ENCODE results near the gene SORCS2.

SORCS2 gene

DNA sequence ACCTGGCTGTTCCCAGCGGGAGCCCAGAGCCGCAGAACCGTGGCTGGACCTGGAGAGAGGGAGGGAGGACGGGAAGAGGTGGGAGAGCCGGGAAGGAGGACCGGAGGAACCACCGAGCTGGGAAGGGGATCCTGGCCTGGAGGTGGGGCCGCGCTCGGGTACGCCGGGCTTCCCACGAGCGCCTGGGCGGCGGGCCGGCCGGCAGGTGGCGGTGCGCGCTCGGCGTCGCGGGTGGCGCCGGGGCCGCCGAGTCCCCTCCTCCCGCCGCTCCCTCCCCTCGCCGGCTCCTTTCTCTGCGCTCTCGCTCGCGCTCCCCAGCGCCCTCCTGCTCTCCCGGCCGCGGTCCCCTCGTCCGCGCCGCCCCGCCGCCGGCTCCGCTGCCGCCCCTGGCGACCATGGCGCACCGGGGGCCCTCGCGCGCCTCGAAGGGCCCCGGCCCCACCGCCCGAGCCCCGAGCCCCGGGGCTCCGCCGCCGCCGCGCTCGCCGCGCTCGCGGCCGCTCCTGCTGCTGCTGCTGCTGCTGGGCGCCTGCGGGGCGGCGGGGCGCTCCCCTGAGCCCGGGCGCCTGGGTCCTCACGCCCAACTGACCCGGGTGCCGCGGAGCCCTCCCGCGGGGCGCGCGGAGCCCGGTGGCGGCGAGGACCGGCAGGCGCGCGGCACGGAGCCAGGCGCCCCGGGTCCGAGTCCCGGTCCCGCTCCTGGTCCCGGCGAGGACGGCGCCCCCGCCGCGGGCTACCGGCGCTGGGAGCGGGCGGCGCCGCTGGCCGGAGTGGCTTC lies at the start of gene SORCS2:
SORCS2 (plus strand) TSS at position 287 of the 778 bp plus-strand sequence.
- Histone ChIP-seq H3K36me3 (ENCODE audit: control insufficient read depth, insufficient read depth, low read length) (no peaks in the 10 kb centered on the region), H3K4me3 (ENCODE audit: low read depth, low read length) (peak within 1 kb of the TSS; percentile 65), H3K27ac (ENCODE audit: low read depth, low read length) (no peak within 1 kb of the TSS), H3K27me3 (ENCODE audit: control insufficient read depth, insufficient read depth, low read length) (peaks cover 75% of the 10 kb centered on the region), H3K9ac (ENCODE audit: low read length) (peak within 1 kb of the TSS; percentile 1), H3K4me1 (ENCODE audit: control insufficient read depth, insufficient read depth, low read length) (peaks cover 11% of the 10 kb centered on the region; the same call in 1 of the 2 replicates), H3K9me3 (ENCODE audit: control insufficient read depth, insufficient read depth, low read depth, low read length) (no peaks in the 10 kb centered on the region)

DNA sequence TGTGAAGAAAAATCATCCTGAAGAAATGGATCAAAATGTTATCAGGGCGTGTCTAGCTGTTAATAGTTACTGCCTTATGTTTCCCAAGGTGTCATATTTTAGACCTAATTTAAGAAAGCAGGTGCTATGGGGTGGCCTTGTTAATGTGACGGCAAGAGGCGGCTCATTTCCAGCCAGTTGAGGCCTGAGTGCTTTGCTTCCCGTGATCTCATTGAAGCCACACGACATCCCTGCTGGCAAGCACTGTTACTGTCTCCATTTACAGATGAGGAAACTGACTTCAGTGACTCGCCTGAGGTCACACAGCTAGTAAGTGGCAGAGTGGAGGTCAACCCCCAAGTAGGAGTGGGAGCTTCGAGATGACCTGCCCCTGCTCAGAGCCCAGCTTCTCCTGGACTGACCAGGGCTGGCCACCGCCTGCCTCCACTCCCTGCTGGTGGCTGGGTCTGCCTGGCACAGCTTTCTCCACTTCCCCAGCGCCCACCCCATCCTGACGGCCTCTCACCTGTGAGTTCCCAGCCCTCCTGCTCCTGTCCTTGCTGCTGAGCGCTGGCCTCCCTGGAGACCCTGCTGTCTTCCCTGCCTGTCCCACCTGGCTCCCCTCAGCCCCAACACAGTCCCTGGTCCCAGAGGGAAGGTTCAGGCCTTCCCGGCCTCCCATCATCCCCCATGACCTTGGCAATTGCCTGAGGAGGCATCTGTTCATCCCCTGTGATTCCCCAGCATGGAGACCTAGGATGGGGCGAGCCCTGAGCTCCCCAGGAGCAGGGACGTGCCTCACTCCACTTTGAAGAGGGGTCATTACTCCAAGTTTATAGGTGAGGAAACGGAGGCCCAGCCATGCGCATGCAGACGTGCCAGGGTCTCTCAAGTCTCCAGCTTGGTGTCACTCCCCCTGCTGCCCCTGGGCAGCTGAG lies 47.7 kb upstream of the SORCS2 start:
- Histone ChIP-seq H3K36me3 (ENCODE audit: control insufficient read depth, insufficient read depth, low read length) (no peaks in the 10 kb centered on the region), H3K9ac (ENCODE audit: low read length) (no peak overlapping the region), H3K27ac (ENCODE audit: low read depth, low read length) (no peak overlapping the region), H3K4me1 (ENCODE audit: control insufficient read depth, insufficient read depth, low read length) (no peaks in the 10 kb centered on the region), H3K27me3 (ENCODE audit: control insufficient read depth, insufficient read depth, low read length) (no peaks in the 10 kb centered on the region), H3K9me3 (ENCODE audit: control insufficient read depth, insufficient read depth, low read depth, low read length) (no peaks in the 10 kb centered on the region), H3K4me3 (ENCODE audit: low read depth, low read length) (no peak overlapping the region)

DNA sequence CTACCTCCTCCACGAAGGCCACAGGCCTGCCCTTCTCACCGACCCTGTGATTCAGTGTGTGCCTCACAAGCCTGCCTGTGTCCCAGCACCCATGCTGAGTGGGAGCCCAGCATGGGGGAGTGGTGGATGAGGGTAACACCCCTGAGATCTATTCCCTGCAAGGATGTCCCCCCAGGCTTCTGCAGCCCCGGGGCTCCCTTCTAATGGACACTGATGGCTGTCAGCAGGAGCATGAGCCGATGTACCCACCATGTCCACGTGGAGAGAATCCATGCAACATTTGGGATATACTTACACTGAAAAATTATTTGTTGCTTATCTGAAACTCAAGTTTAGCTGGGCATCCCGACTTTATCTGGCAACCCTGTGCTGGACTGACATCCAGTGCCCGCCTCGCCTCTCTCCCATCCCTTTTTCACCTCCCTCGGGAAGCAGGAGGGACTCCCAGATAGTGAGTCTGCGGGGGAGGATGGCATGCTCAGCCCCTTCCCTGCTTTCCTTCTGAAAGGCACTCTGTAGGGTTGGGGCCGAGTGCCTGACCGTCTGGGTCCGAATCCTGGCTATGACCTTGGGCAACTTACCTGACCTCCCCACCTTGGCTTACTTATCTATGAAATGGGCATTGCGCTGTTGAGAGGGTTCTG lies 46.9 kb upstream of the SORCS2 start:
- no peaks in the 10 kb centered on the region for H3K4me1 ChIP-seq (ENCODE audit: control insufficient read depth, insufficient read depth, low read length)
- no peaks in the 10 kb centered on the region for H3K36me3 ChIP-seq (ENCODE audit: control insufficient read depth, insufficient read depth, low read length)
- H3K9ac ChIP-seq (ENCODE audit: low read length) = no peak overlapping the region
- no peak overlapping the region for H3K27ac ChIP-seq (ENCODE audit: low read depth, low read length)
- H3K9me3 ChIP-seq (ENCODE audit: control insufficient read depth, insufficient read depth, low read depth, low read length) = no peaks in the 10 kb centered on the region
- H3K4me3 ChIP-seq (ENCODE audit: low read depth, low read length) = no peak overlapping the region
- no peaks in the 10 kb centered on the region for H3K27me3 ChIP-seq (ENCODE audit: control insufficient read depth, insufficient read depth, low read length)

DNA sequence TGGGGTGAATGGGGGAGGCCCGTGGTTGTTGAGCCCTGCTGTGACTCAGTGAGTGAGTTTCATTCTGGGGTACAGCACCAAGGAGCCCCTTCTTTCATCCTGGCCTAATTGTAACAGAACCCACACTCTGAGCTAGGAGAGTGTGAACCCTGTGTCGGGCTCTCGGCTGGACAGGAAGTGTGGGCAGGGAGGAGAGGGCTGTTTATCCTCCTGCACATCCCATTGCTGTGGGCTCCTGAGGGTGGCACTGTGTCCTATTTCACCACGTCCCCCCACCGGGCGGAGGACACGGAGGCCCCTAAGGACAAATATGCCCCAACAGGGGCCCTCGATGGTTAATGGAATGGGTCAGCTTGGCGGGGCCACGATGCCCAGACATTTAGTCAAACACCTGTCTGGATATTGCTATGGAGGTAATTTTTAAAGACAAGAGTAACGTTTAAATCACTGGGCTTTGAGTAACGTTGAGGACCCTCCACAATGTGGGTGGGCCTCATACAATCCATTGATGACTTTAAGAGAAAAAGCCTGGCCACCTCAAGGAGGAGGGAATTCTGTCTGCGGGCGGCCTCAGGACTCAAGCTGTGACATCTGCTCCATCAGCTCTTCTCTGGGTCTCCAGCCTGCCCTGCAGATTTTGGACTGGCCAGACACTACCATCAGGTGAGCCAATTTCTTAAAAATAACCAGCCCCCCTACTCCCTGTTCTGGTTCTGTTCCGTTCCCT lies 46.1 kb upstream of the SORCS2 start:
- no peaks in the 10 kb centered on the region for H3K4me1 ChIP-seq (ENCODE audit: control insufficient read depth, insufficient read depth, low read length)
- no peaks in the 10 kb centered on the region for H3K27me3 ChIP-seq (ENCODE audit: control insufficient read depth, insufficient read depth, low read length)
- no peak overlapping the region for H3K4me3 ChIP-seq (ENCODE audit: low read depth, low read length)
- no peaks in the 10 kb centered on the region for H3K9me3 ChIP-seq (ENCODE audit: control insufficient read depth, insufficient read depth, low read depth, low read length)
- no peaks in the 10 kb centered on the region for H3K36me3 ChIP-seq (ENCODE audit: control insufficient read depth, insufficient read depth, low read length)
- H3K27ac ChIP-seq (ENCODE audit: low read depth, low read length) = no peak overlapping the region
- H3K9ac ChIP-seq (ENCODE audit: low read length) = no peak overlapping the region

DNA sequence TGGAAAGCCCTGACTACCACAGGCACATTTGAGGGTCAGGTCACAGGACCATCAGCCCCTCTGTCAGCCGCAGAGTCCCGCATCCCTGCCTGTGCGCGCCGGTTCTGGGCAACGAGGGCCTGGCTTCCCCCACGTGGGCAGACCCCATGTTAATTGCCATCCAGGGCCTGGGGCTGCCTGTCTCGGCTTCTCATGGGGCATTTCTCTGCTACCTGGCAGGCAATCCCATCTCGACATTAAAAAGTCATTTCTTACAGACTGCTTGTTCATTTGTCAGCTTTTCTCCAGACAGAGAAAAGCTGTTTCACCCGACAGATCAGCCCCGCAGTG lies 45.6 kb upstream of the SORCS2 start:
- no peaks in the 10 kb centered on the region for H3K9me3 ChIP-seq (ENCODE audit: control insufficient read depth, insufficient read depth, low read depth, low read length)
- H3K36me3 ChIP-seq (ENCODE audit: control insufficient read depth, insufficient read depth, low read length) = no peaks in the 10 kb centered on the region
- H3K27me3 ChIP-seq (ENCODE audit: control insufficient read depth, insufficient read depth, low read length) = no peaks in the 10 kb centered on the region
- no peak overlapping the region for H3K9ac ChIP-seq (ENCODE audit: low read length)
- H3K27ac ChIP-seq (ENCODE audit: low read depth, low read length) = no peak overlapping the region
- no peaks in the 10 kb centered on the region for H3K4me1 ChIP-seq (ENCODE audit: control insufficient read depth, insufficient read depth, low read length)
- no peak overlapping the region for H3K4me3 ChIP-seq (ENCODE audit: low read depth, low read length)

DNA sequence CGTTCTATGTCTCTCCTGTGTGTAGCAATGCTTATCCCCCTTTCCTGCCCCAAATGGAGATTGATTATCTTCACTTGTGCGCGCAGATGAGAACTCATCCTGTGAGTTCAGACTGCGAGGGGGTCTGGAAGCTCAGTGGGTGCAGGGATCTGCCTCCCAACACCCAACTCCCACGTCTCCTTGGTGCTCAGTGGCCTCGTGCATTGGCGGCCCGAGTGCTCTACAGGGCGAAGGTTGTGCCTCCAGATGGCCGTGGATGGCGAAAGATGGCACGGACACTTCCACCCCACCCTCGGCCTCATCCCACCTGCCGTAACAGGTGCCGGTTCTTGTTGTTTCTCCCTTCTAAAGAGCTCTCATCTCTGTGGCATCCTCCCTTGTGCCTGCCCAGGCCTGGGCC lies 45.1 kb upstream of the SORCS2 start:
- H3K4me3 ChIP-seq (ENCODE audit: low read depth, low read length) = no peak overlapping the region
- no peaks in the 10 kb centered on the region for H3K9me3 ChIP-seq (ENCODE audit: control insufficient read depth, insufficient read depth, low read depth, low read length)
- no peaks in the 10 kb centered on the region for H3K27me3 ChIP-seq (ENCODE audit: control insufficient read depth, insufficient read depth, low read length)
- no peaks in the 10 kb centered on the region for H3K36me3 ChIP-seq (ENCODE audit: control insufficient read depth, insufficient read depth, low read length)
- no peaks in the 10 kb centered on the region for H3K4me1 ChIP-seq (ENCODE audit: control insufficient read depth, insufficient read depth, low read length)
- H3K27ac ChIP-seq (ENCODE audit: low read depth, low read length) = no peak overlapping the region
- no peak overlapping the region for H3K9ac ChIP-seq (ENCODE audit: low read length)

DNA sequence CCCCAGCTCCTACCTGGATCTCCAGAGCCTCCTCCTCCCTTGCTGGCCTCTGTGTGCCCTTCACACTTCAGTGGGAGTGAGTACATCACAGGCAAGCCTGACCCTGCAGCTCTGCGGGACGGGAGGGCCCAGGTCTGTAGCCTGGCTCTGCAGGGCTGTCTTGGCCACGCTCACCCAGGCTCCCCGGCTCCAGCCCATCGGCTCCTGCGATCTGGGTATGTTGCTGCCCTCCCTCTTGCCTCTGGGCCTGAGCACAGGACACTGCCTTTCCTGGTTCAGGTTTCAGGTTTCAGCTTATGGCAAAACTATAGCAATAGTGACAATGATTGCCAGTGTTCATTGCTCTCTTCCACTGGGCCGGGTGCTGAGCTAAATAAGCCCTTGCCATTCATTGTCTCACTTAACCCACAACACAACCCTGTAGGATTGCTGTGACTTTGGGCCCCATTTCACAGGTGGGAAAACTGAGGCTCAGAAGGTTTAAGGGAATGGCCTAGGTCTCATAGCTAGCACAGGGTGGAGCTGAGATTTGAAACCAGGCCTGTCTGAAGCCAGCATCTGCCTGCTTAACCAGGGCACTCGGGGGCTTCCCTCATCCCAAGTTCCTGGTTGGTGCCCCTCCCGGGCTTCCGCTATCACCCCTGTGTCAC lies 44.6 kb upstream of the SORCS2 start:
- Histone ChIP-seq H3K4me1 (ENCODE audit: control insufficient read depth, insufficient read depth, low read length) (no peaks in the 10 kb centered on the region), H3K9me3 (ENCODE audit: control insufficient read depth, insufficient read depth, low read depth, low read length) (no peaks in the 10 kb centered on the region), H3K27me3 (ENCODE audit: control insufficient read depth, insufficient read depth, low read length) (no peaks in the 10 kb centered on the region), H3K9ac (ENCODE audit: low read length) (no peak overlapping the region), H3K27ac (ENCODE audit: low read depth, low read length) (no peak overlapping the region), H3K36me3 (ENCODE audit: control insufficient read depth, insufficient read depth, low read length) (no peaks in the 10 kb centered on the region), H3K4me3 (ENCODE audit: low read depth, low read length) (no peak overlapping the region)

DNA sequence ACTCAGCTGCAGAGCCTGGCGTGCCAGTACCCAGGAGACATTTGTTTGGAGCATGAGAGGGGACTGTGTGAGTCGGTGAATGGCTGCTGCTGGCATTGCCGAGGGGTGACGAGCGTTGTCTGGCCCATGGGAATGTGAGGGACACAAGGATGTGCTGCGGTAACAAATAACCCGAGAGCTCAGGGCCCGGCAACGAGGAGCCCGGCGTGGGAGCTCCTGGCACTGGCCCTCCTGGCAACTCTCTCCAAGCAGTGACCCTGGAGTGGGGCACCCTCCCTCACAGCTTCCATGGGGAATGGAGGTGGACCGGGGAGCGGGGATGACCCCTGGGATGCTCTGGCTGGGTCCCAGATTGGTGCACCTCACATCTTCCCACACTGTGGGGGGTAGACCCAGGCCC lies 44.0 kb upstream of the SORCS2 start:
- H3K9ac ChIP-seq (ENCODE audit: low read length) = no peak overlapping the region
- H3K27ac ChIP-seq (ENCODE audit: low read depth, low read length) = no peak overlapping the region

DNA sequence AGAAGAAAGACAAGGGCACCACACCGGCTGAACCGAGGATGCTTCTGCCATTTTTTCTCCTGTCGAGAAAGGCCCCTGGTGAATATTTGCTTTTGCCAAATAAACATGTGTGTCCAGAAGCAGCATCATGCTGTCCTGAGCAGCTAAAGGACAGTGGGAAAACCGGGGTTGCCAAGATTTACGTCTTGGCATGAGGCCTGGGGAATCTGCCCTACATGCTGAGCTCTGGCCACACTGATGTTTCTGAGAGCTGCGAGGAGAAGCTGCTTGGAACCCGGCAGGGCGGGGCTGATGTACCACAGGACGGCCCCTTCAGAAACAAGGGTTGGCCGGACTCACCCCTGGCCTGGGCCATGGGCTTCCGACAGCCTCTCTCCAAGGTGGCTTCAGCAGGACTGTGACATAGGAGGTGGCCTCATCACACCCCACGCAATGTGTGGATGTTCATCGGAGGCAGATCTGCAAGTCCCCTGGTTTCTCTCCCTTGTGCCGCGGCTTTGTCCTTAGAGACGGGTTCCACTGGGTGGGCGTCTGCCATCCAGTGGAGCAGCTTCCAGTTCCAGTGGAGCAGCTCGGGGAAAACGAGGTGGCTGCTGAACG lies 42.2 kb upstream of the SORCS2 start:
- no peaks in the 10 kb centered on the region for H3K9me3 ChIP-seq (ENCODE audit: control insufficient read depth, insufficient read depth, low read depth, low read length)
- H3K4me1 ChIP-seq (ENCODE audit: control insufficient read depth, insufficient read depth, low read length) = no peaks in the 10 kb centered on the region
- H3K27ac ChIP-seq (ENCODE audit: low read depth, low read length) = no peak overlapping the region
- H3K4me3 ChIP-seq (ENCODE audit: low read depth, low read length) = no peak overlapping the region
- H3K27me3 ChIP-seq (ENCODE audit: control insufficient read depth, insufficient read depth, low read length) = no peaks in the 10 kb centered on the region
- no peak overlapping the region for H3K9ac ChIP-seq (ENCODE audit: low read length)
- H3K36me3 ChIP-seq (ENCODE audit: control insufficient read depth, insufficient read depth, low read length) = no peaks in the 10 kb centered on the region

More for the DNA sequence above, 44.0 kb upstream of the SORCS2 start:
- Histone ChIP-seq H3K27me3 (ENCODE audit: control insufficient read depth, insufficient read depth, low read length) (no peaks in the 10 kb centered on the region), H3K36me3 (ENCODE audit: control insufficient read depth, insufficient read depth, low read length) (no peaks in the 10 kb centered on the region), H3K4me3 (ENCODE audit: low read depth, low read length) (no peak overlapping the region), H3K4me1 (ENCODE audit: control insufficient read depth, insufficient read depth, low read length) (no peaks in the 10 kb centered on the region), H3K9me3 (ENCODE audit: control insufficient read depth, insufficient read depth, low read depth, low read length) (no peaks in the 10 kb centered on the region)

DNA sequence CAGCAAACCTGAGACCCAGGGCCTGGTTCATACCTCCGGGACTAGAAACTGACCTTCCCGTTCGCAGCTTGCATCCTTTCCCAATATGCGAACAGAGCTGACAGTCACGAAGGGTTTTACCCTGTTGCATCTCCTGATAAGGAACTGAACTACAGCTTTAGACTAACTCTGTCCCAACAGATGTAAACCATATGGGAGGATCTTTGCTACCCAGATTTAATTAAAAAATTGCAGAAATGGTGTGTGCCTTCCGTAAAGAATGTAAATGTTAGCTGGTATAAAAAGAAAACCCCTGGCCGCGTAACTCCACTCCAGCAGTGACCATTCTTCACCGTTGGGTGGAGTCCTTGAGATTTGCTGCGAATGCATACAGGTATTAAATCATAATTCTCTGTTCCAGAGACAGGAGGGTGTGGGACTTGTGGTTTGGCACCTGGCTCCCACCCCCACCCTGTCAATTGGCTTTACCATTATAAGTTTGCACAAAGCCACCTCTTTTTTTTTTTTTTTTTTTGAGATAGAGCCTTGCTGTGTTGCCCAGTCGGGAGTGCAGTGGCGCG lies 40.6 kb upstream of the SORCS2 start:
- Histone ChIP-seq H3K27me3 (ENCODE audit: control insufficient read depth, insufficient read depth, low read length) (no peaks in the 10 kb centered on the region), H3K4me1 (ENCODE audit: control insufficient read depth, insufficient read depth, low read length) (peaks cover 12% of the 10 kb centered on the region; the same call in 1 of the 2 replicates), H3K4me3 (ENCODE audit: low read depth, low read length) (no peak overlapping the region), H3K9me3 (ENCODE audit: control insufficient read depth, insufficient read depth, low read depth, low read length) (no peaks in the 10 kb centered on the region), H3K9ac (ENCODE audit: low read length) (no peak overlapping the region), H3K36me3 (ENCODE audit: control insufficient read depth, insufficient read depth, low read length) (no peaks in the 10 kb centered on the region), H3K27ac (ENCODE audit: low read depth, low read length) (no peak overlapping the region)
